ENCODE results near the gene KBTBD13.

GRCh38 chr15:65048241-65048640 lies 28.3 kb upstream of the KBTBD13 start:
- TF ChIP-seq CTCF (IDR thresholded peaks at IDR 0.05) (no peak), EZH2 (IDR thresholded peaks at IDR 0.05) (no peak), EZH2phosphoT487 (IDR thresholded peaks at IDR 0.05) (no peak)

Measured in neural progenitor cell (in vitro differentiated cells).